Erythroblast (primary cell): ENCODE measurements around the gene EGFLAM.

Experiments used
- GATA1 ChIP-seq: IDR thresholded peaks from 2 replicates; pipeline ENCODE4 v1.6.1; 2011; ENCODE audit warnings: low read depth, mild to moderate bottlenecking, control low read depth, low read length, moderate library complexity
- POLR2A ChIP-seq: IDR thresholded peaks from 2 replicates; pipeline ENCODE4 v1.6.1; 2011; ENCODE audit warnings: mild to moderate bottlenecking, low read length

DNA sequence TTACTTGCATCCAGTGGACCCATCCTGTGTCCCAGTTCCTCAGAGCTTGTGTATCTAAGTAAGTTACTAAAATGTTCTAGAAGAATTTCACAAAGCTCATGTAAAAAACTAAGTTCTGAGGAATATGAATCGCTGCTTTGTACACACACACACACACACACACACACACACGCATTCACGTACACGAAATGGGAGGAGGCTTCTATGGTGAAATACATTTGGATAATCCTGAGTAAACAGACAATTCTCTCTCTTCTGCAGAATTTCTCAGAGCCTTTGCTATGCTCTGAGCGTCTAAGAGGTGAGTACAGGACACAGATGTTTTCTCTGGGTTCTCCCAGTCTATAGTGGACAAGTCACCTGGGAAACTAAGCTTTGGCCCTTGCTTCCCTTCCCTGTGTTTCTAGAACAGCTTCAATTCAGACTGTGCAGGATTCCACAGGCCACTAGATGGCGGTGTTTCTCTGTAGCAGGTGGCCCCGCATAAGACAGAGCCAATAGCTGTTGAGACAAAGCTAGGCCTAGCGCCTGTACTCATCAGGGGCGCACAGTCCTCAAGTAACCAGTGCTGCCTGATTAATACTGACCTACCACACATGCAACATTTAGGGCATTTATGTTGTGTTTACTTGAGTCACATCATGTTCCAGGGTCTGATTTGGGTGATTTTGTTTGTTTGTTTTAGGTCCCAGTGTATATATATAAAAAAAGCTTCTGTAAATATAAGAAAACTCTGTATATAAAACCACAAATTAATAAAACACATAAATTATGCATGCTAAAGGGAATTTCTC is 183.3 kb downstream of the EGFLAM start:
- no peak for TF ChIP-seq POLR2A
- no peak for TF ChIP-seq GATA1
